Stimulated activated CD4-positive, alpha-beta T cell treated with anti-CD3 and anti-CD28 coated beads, Interleukin-15, amount 100 ng/mL, for 48 hours (primary cell): ENCODE data around the gene CSTF2T.

ENCODE experiments used
- DNase-seq, 2 donors: peaks; one replicate each; pipeline ENCODE4 v3.0.0-alpha.2; 2020; ENCODE audit warnings: low read depth in 2 of 2

The CSTF2T gene

GRCh38 chr10:51699475-51700227, at the start of gene CSTF2T:
TSS of gene CSTF2T (minus strand) at chr10:51699595. CDS start at chr10:51699549, 46 bp downstream.
- peak; percentile 83 to 84 for DNase-seq

GRCh38 chr10:51748959-51749358, 49.6 kb upstream of the CSTF2T start:
- DNase-seq = no peak

GRCh38 chr10:51747216-51747615, 47.8 kb upstream of the CSTF2T start:
- DNase-seq = no peak

- no peak for DNase-seq
These were observed 46.0 kb upstream of the CSTF2T start for GRCh38 chr10:51745397-51745796.

GRCh38 chr10:51744235-51745000, 45.0 kb upstream of the CSTF2T start:
- DNase-seq = no peak

- DNase-seq = no peak
These were observed 43.8 kb upstream of the CSTF2T start for GRCh38 chr10:51743146-51743545.

GRCh38 chr10:51733057-51733456, 33.7 kb upstream of the CSTF2T start:
- DNase-seq = no peak

GRCh38 chr10:51729822-51730555, 30.6 kb upstream of the CSTF2T start:
- no peak for DNase-seq

- DNase-seq = no peak
These were observed 24.6 kb upstream of the CSTF2T start for GRCh38 chr10:51724038-51724437.

GRCh38 chr10:51718804-51719291, 19.5 kb upstream of the CSTF2T start:
- no peak for DNase-seq

- no peak for DNase-seq
These were observed 17.6 kb upstream of the CSTF2T start for GRCh38 chr10:51716981-51717380.

- no peak for DNase-seq
These were observed 12.1 kb upstream of the CSTF2T start for GRCh38 chr10:51711519-51711891.

GRCh38 chr10:51709324-51709972, 10.1 kb upstream of the CSTF2T start:
- DNase-seq = no peak

GRCh38 chr10:51708609-51709008, 9.2 kb upstream of the CSTF2T start:
- DNase-seq = no peak

GRCh38 chr10:51707821-51708424, 8.5 kb upstream of the CSTF2T start:
- DNase-seq = no peak

- no peak for DNase-seq
These were observed 8.0 kb upstream of the CSTF2T start for GRCh38 chr10:51707392-51707791.

- DNase-seq = no peak
These were observed 6.8 kb upstream of the CSTF2T start for GRCh38 chr10:51706225-51706624.

- DNase-seq = no peak
These were observed 6.4 kb upstream of the CSTF2T start for GRCh38 chr10:51705774-51706173.

GRCh38 chr10:51700228-51700817, 928 bp upstream of the CSTF2T start:
- peak in 1 of 2 donors; percentile 7 for DNase-seq

- no peak for DNase-seq
These were observed 285 bp downstream of the CSTF2T start for GRCh38 chr10:51699145-51699474.

GRCh38 chr10:51698473-51699063, 827 bp downstream of the CSTF2T start:
- no peak for DNase-seq
